ENCODE results near the gene DIAPH3. TPM values are rescaled to one million over a fixed set of nuclear protein-coding genes. Genes with fewer than 3 reads are reported as not detected.

The DIAPH3 gene
- total and polyA plus RNA-seq, 7 experiments from 2014 or later = 0.37 to 17.5 TPM; not detected in 5

- Histone ChIP-seq H3K4me1 (ENCODE audit: control insufficient read depth in 2 of 2, insufficient read depth in 2 of 2, low read length in 2 of 2) (no peaks in the 10 kb centered on the region), H3K4me3 (ENCODE audit: low read length) (no peak overlapping the region), H3K27ac (ENCODE audit: low read depth, low read length) (no peak overlapping the region), H3K36me3 (ENCODE audit: control insufficient read depth in 2 of 3, insufficient read depth in 3 of 3, low read length in 3 of 3) (no peaks in the 10 kb centered on the region), H3K27me3 (ENCODE audit: control insufficient read depth in 2 of 2, insufficient read depth in 2 of 2, low read length in 2 of 2) (no peaks in the 10 kb centered on the region), H3K9me3 (ENCODE audit: control insufficient read depth in 2 of 3, low read length in 3 of 3) (no peaks in the 10 kb centered on the region)
- DNase-seq (no peak), ATAC-seq (no peak)
- intact Hi-C loops (cut with micrococcal nuclease) = no loop called here
- POLR2A ChIA-PET = no interaction called here
- Mint-ChIP-seq H3K27me3 (no peaks in the 10 kb centered on the region), H3K27ac (no peak overlapping the region), H3K9me3 (peaks cover 0 to 2% (median 0%) of the 10 kb centered on the region in 11 donors), H3K36me3 (no peaks in the 10 kb centered on the region), H3K4me3 (no peak overlapping the region), H3K4me1 (no peaks in the 10 kb centered on the region)
- CTCF ChIA-PET = no interaction called here
Observed at GRCh38 chr13:59710416-59710815, 453.3 kb downstream of the DIAPH3 start.

- POLR2A ChIA-PET = no interaction called here
Observed at GRCh38 chr13:59706101-59706976, 457.4 kb downstream of the DIAPH3 start.

GRCh38 chr13:59702269-59702668 is 461.5 kb downstream of the DIAPH3 start:
- no peak overlapping the region for H3K4me3 ChIP-seq (ENCODE audit: low read length)
- no peak overlapping the region for H3K27ac ChIP-seq (ENCODE audit: low read depth, low read length)
- H3K27me3 ChIP-seq (ENCODE audit: control insufficient read depth in 2 of 2, insufficient read depth in 2 of 2, low read length in 2 of 2) = no peaks in the 10 kb centered on the region
- H3K27me3 Mint-ChIP-seq = no peaks in the 10 kb centered on the region
- peaks cover 0 to 1% (median 0%) of the 10 kb centered on the region in 7 donors for H3K4me1 Mint-ChIP-seq
- no peaks in the 10 kb centered on the region for H3K9me3 ChIP-seq (ENCODE audit: control insufficient read depth in 2 of 3, low read length in 3 of 3)
- DNase-seq = no peak
- POLR2A ChIA-PET = no interaction called here
- no peaks in the 10 kb centered on the region for H3K4me1 ChIP-seq (ENCODE audit: control insufficient read depth in 2 of 2, insufficient read depth in 2 of 2, low read length in 2 of 2)
- CTCF ChIA-PET = no interaction called here
- no peaks in the 10 kb centered on the region for H3K9me3 Mint-ChIP-seq
- H3K36me3 Mint-ChIP-seq = no peaks in the 10 kb centered on the region
- H3K4me3 Mint-ChIP-seq = no peak overlapping the region
- no peak overlapping the region for H3K27ac Mint-ChIP-seq
- no peak for ATAC-seq
- H3K36me3 ChIP-seq (ENCODE audit: control insufficient read depth in 2 of 3, insufficient read depth in 3 of 3, low read length in 3 of 3) = no peaks in the 10 kb centered on the region
- intact Hi-C loops (cut with micrococcal nuclease) = no loop called here

More at GRCh38 chr13:59706101-59706976, 457.4 kb downstream of the DIAPH3 start:
- H3K4me3 ChIP-seq (ENCODE audit: low read length) = no peak overlapping the region
- H3K27ac Mint-ChIP-seq = no peak overlapping the region
- peaks cover 0 to 1% (median 0%) of the 10 kb centered on the region in 7 donors for H3K4me1 Mint-ChIP-seq
- H3K27me3 Mint-ChIP-seq = no peaks in the 10 kb centered on the region
- CTCF ChIA-PET = no interaction called here
- H3K9me3 ChIP-seq (ENCODE audit: control insufficient read depth in 2 of 3, low read length in 3 of 3) = no peaks in the 10 kb centered on the region
- H3K4me1 ChIP-seq (ENCODE audit: control insufficient read depth in 2 of 2, insufficient read depth in 2 of 2, low read length in 2 of 2) = no peaks in the 10 kb centered on the region
- H3K27ac ChIP-seq (ENCODE audit: low read depth, low read length) = no peak overlapping the region
- H3K36me3 ChIP-seq (ENCODE audit: control insufficient read depth in 2 of 3, insufficient read depth in 3 of 3, low read length in 3 of 3) = no peaks in the 10 kb centered on the region
- H3K27me3 ChIP-seq (ENCODE audit: control insufficient read depth in 2 of 2, insufficient read depth in 2 of 2, low read length in 2 of 2) = no peaks in the 10 kb centered on the region
- intact Hi-C loops (cut with micrococcal nuclease) = no loop called here
- H3K36me3 Mint-ChIP-seq = no peaks in the 10 kb centered on the region
- no peak overlapping the region for H3K4me3 Mint-ChIP-seq
- ATAC-seq (no peak), DNase-seq (no peak)
- H3K9me3 Mint-ChIP-seq = no peaks in the 10 kb centered on the region

GRCh38 chr13:59701261-59701660 is 462.5 kb downstream of the DIAPH3 start:
- no peaks in the 10 kb centered on the region for H3K27me3 ChIP-seq (ENCODE audit: control insufficient read depth in 2 of 2, insufficient read depth in 2 of 2, low read length in 2 of 2)
- POLR2A ChIA-PET = no interaction called here
- H3K36me3 ChIP-seq (ENCODE audit: control insufficient read depth in 2 of 3, insufficient read depth in 3 of 3, low read length in 3 of 3) = no peaks in the 10 kb centered on the region
- Mint-ChIP-seq H3K4me1 (peaks cover 0 to 1% (median 0%) of the 10 kb centered on the region in 7 donors), H3K27ac (no peak overlapping the region), H3K9me3 (no peaks in the 10 kb centered on the region), H3K4me3 (no peak overlapping the region), H3K27me3 (no peaks in the 10 kb centered on the region), H3K36me3 (no peaks in the 10 kb centered on the region)
- no peak overlapping the region for H3K27ac ChIP-seq (ENCODE audit: low read depth, low read length)
- no peak overlapping the region for H3K4me3 ChIP-seq (ENCODE audit: low read length)
- intact Hi-C loops (cut with micrococcal nuclease) = no loop called here
- no peaks in the 10 kb centered on the region for H3K9me3 ChIP-seq (ENCODE audit: control insufficient read depth in 2 of 3, low read length in 3 of 3)
- CTCF ChIA-PET = interaction anchor here (1.2 kb wide), 1 partner anchor 309 kb away, joined by 3 read pairs; no protein-coding TSS in a partner anchor
- no peaks in the 10 kb centered on the region for H3K4me1 ChIP-seq (ENCODE audit: control insufficient read depth in 2 of 2, insufficient read depth in 2 of 2, low read length in 2 of 2)
- DNase-seq = no peak
- ATAC-seq = no peak

- ChIA-PET CTCF (no interaction called here), POLR2A (no interaction called here)
- Histone ChIP-seq H3K4me1 (ENCODE audit: control insufficient read depth in 2 of 2, insufficient read depth in 2 of 2, low read length in 2 of 2) (no peaks in the 10 kb centered on the region), H3K27me3 (ENCODE audit: control insufficient read depth in 2 of 2, insufficient read depth in 2 of 2, low read length in 2 of 2) (no peaks in the 10 kb centered on the region), H3K36me3 (ENCODE audit: control insufficient read depth in 2 of 3, insufficient read depth in 3 of 3, low read length in 3 of 3) (no peaks in the 10 kb centered on the region), H3K4me3 (ENCODE audit: low read length) (no peak overlapping the region), H3K27ac (ENCODE audit: low read depth, low read length) (no peak overlapping the region), H3K9me3 (ENCODE audit: control insufficient read depth in 2 of 3, low read length in 3 of 3) (no peaks in the 10 kb centered on the region)
- Mint-ChIP-seq H3K27ac (no peak overlapping the region), H3K4me3 (no peak overlapping the region), H3K9me3 (no peaks in the 10 kb centered on the region), H3K36me3 (no peaks in the 10 kb centered on the region), H3K27me3 (no peaks in the 10 kb centered on the region), H3K4me1 (peaks cover 0 to 1% (median 0%) of the 10 kb centered on the region in 7 donors)
- ATAC-seq = no peak
- intact Hi-C loops (cut with micrococcal nuclease) = no loop called here
- no peak for DNase-seq
Observed at GRCh38 chr13:59700281-59700680, 463.4 kb downstream of the DIAPH3 start.

- Histone ChIP-seq H3K36me3 (ENCODE audit: control insufficient read depth in 2 of 3, insufficient read depth in 3 of 3, low read length in 3 of 3) (no peaks in the 10 kb centered on the region), H3K9me3 (ENCODE audit: control insufficient read depth in 2 of 3, low read length in 3 of 3) (no peaks in the 10 kb centered on the region), H3K4me3 (ENCODE audit: low read length) (no peak overlapping the region), H3K27ac (ENCODE audit: low read depth, low read length) (no peak overlapping the region), H3K27me3 (ENCODE audit: control insufficient read depth in 2 of 2, insufficient read depth in 2 of 2, low read length in 2 of 2) (no peaks in the 10 kb centered on the region), H3K4me1 (ENCODE audit: control insufficient read depth in 2 of 2, insufficient read depth in 2 of 2, low read length in 2 of 2) (no peaks in the 10 kb centered on the region)
- Mint-ChIP-seq H3K27ac (no peak overlapping the region), H3K4me1 (no peaks in the 10 kb centered on the region), H3K9me3 (no peaks in the 10 kb centered on the region), H3K4me3 (no peak overlapping the region), H3K27me3 (peaks cover 0 to 4% (median 0%) of the 10 kb centered on the region in 5 donors), H3K36me3 (no peaks in the 10 kb centered on the region)
- no peak for ATAC-seq
- intact Hi-C loops (cut with micrococcal nuclease) = no loop called here
- ChIA-PET CTCF (no interaction called here), POLR2A (no interaction called here)
- DNase-seq = no peak
Observed at GRCh38 chr13:59696271-59696670, 467.5 kb downstream of the DIAPH3 start.
